Measurements from ENCODE around the gene DDX4.

DNA sequence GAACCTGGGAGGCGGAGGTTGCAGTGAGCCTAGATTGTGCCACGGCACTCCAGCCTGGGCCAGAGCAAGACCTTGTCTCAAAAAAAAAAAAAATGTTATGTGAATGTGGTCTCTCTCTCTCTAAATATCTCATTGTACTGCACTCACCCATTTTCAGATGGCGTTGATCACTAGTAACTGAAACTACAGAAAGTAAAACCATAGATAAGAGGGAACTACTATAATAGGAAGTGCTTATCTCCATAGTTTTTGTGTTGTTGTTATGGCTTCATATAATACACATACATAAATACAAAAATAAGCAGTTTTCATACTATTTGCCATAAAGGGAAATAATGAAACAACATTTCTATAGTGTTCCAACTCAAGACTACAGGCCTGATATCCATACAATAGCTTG is 122.4 kb downstream of the DDX4 start:
- TF ChIP-seq, protein P1, sequence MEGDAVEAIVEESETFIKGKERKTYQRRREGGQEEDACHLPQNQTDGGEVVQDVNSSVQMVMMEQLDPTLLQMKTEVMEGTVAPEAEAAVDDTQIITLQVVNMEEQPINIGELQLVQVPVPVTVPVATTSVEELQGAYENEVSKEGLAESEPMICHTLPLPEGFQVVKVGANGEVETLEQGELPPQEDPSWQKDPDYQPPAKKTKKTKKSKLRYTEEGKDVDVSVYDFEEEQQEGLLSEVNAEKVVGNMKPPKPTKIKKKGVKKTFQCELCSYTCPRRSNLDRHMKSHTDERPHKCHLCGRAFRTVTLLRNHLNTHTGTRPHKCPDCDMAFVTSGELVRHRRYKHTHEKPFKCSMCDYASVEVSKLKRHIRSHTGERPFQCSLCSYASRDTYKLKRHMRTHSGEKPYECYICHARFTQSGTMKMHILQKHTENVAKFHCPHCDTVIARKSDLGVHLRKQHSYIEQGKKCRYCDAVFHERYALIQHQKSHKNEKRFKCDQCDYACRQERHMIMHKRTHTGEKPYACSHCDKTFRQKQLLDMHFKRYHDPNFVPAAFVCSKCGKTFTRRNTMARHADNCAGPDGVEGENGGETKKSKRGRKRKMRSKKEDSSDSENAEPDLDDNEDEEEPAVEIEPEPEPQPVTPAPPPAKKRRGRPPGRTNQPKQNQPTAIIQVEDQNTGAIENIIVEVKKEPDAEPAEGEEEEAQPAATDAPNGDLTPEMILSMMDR (IDR thresholded peaks at IDR 0.05), result no peak
- no peak for TF ChIP-seq ZFX (IDR thresholded peaks at IDR 0.05; ENCODE audit: borderline replicate concordance)

All from 22Rv1 (cell line).